ENCODE data around the gene SUCLG2. TPM values are rescaled to one million over a fixed set of nuclear protein-coding genes. Genes with fewer than 3 reads are reported as not detected.

The SUCLG2 gene
- 1.9 and 4.5 TPM in 2 replicates for polyA plus RNA-seq

DNA sequence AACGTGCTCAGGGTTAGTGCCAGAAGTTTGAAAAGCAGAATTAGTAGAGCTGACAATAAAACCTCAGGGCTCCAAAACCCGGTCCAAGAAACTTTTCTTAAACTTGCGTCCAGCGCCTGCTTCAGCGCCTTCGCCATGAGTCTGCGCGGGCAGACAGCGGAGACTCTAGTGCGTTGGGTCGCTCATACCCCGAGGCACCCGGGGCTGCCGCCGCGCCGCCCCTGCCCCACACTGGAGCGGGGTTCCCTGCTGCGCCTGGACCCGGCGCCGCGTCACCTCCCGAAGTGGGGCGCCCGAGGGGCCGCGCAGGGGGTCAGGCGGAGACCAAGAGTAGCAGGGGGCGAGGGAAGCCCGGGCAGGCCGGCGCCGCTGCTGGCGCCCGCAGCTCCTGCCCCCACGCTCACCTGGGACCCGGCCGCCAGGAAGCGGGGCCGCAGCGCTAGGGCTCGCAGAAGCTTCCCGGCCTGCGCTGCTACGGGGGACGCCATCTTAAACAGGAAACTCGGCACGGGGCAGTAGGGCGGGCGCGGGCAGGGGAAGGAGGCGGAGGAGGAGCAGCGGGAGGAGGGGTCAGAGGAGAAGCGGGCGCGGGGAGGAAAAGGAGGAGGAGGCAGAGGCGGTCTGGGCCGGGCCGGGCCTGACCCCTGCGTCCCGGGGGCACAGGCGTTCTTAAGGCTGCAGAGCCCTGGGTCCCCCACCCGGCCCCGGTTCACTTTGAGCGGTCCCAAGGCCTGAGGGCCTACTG lies at the start of gene SUCLG2:
Gene SUCLG2 (minus strand): TSS at position 514 of the 745 bp plus-strand sequence. CDS start 26 bp downstream, at position 488.

Data from Purkinje cell (primary cell).